Keratinocyte (primary cell): ENCODE data around the gene CEP85. TPM values are rescaled to one million over a fixed set of nuclear protein-coding genes. Genes with fewer than 3 reads are reported as not detected.

Source experiments
- DNase-seq: peaks from one replicate; pipeline ENCODE4 v3.0.0-alpha.2; 2011; ENCODE audit warnings: low read depth, missing footprints, low spot score
- FAIRE-seq: peaks from 2 replicates; lab custom pipeline; 2011; peaks lifted over from hg19 to GRCh38; lab: Jason Lieb, UNC
- H2AFZ ChIP-seq: 2 replicates; pipeline ENCODE4 v1.6.0; 2012; ENCODE audit warnings: low read length, control low read depth, inconsistent platforms; ENCODE audit not compliant: control insufficient read depth
- H3K27ac ChIP-seq: 2 replicates; pipeline ENCODE4 v1.5.1; 2011; ENCODE audit warnings: low read length; ENCODE audit not compliant: control insufficient read depth, insufficient read depth
- H3K27me3 ChIP-seq: 3 replicates; pipeline ENCODE4 v1.6.0; 2011; ENCODE audit warnings: low read length; ENCODE audit not compliant: control insufficient read depth, insufficient read depth; ENCODE audit errors: extremely low read depth
- H3K36me3 ChIP-seq, 2 experiments: 2 replicates in 1 of 2; 3 replicates in 1 of 2; pipeline ENCODE4 v1.5.1; 2011; ENCODE audit warnings: low read length in 2 of 2, mild to moderate bottlenecking in 1 of 2; ENCODE audit not compliant: control insufficient read depth in 2 of 2, insufficient read depth in 2 of 2; ENCODE audit errors: extremely low read depth in 1 of 2
- H3K4me1 ChIP-seq: 3 replicates; pipeline ENCODE4 v1.5.1; 2011; ENCODE audit warnings: low read length; ENCODE audit not compliant: control insufficient read depth, insufficient read depth; ENCODE audit errors: extremely low read depth
- H3K4me2 ChIP-seq: 3 replicates; pipeline ENCODE4 v1.6.0; 2011; ENCODE audit warnings: low read depth, low read length; ENCODE audit not compliant: control insufficient read depth, insufficient read depth; ENCODE audit errors: extremely low read depth
- H3K4me3 ChIP-seq, 3 experiments: fragments of 200-600 bp in 1 of 3; sonication (generic) in 1 of 3; 2 replicates in 2 of 3; 3 replicates in 1 of 3; pipeline ENCODE4 v1.5.1; 2011 to 2016; ENCODE audit warnings: low read length in 3 of 3, mild to moderate bottlenecking in 3 of 3, control low read depth in 2 of 3, inconsistent platforms in 1 of 3, low read depth in 1 of 3, mixed read lengths in 1 of 3, mixed run types in 1 of 3, moderate library complexity in 1 of 3; ENCODE audit not compliant: control insufficient read depth in 2 of 3, insufficient read depth in 2 of 3; ENCODE audit errors: extremely low read depth in 1 of 3
- H3K79me2 ChIP-seq: 2 replicates; pipeline ENCODE4 v1.6.0; 2012; ENCODE audit warnings: low read length; ENCODE audit not compliant: control insufficient read depth, insufficient read depth
- H3K9ac ChIP-seq: 3 replicates; pipeline ENCODE4 v1.6.0; 2011; ENCODE audit warnings: low read length; ENCODE audit not compliant: control insufficient read depth, insufficient read depth; ENCODE audit errors: extremely low read depth
- H3K9me1 ChIP-seq: 3 replicates; pipeline ENCODE4 v1.6.0; 2011; ENCODE audit warnings: low read length; ENCODE audit not compliant: control insufficient read depth, insufficient read depth; ENCODE audit errors: extremely low read depth
- H3K9me3 ChIP-seq: 2 replicates; pipeline ENCODE4 v1.5.1; 2012; ENCODE audit warnings: low read depth, low read length; ENCODE audit not compliant: control insufficient read depth
- H4K20me1 ChIP-seq: 3 replicates; pipeline ENCODE4 v1.6.0; 2011; ENCODE audit warnings: low read length; ENCODE audit not compliant: control insufficient read depth, insufficient read depth; ENCODE audit errors: extremely low read depth
- CTCF ChIP-seq, 3 experiments: IDR thresholded peaks in 1 of 3; conservative IDR thresholded peaks in 1 of 3; optimal IDR thresholded peaks in 1 of 3; 2 replicates in 2 of 3; 3 replicates in 1 of 3; pipeline versions ENCODE3 to v1.5.1; 2011; ENCODE audit warnings: low read length in 3 of 3, mild to moderate bottlenecking in 3 of 3, moderate library complexity in 2 of 3, control low read depth in 1 of 3, inconsistent platforms in 1 of 3; ENCODE audit not compliant: insufficient read depth in 2 of 3; ENCODE audit errors: extremely low read depth in 1 of 3
- EZH2 ChIP-seq: IDR thresholded peaks from one replicate; pipeline ENCODE4 v1.6.1; 2012; ENCODE audit warnings: inconsistent platforms, mild to moderate bottlenecking, low read length, moderate library complexity
- dilution Hi-C: fragments of 300-500 bp; cut with MboI; formaldehyde crosslinking; loops from one replicate; pipeline ENCODE4 v1.7.0; 2020; ENCODE audit warnings: low sequenced_read_pairs; ENCODE audit not compliant: extremely low pct_ligation_motif_present
- polyA plus RNA-seq, 5 experiments: library from polyadenylated mRNA; depleted of rRNA in 3 of 5; stranded (reverse) in 3 of 5; stranded (forward) in 1 of 5; unstranded in 1 of 5; fragments of >200 nt; gene quantifications; 1 replicate in 1 of 5; 2 replicates in 3 of 5; 3 replicates in 1 of 5; pipeline versions ENCODE4 v1.2.1 to v1.2.3, GENCODE V29; 2011 to 2012; ENCODE audit warnings: missing spikeins in 2 of 5, low read depth in 1 of 5, low replicate concordance in 1 of 5

CEP85 gene
- polyA plus RNA-seq, 1 donor (not counting 4 experiments of a cell fraction or from before 2014, with no cell fraction given), result 17.0 TPM

- Histone ChIP-seq H3K9me3 (no peaks in the 10 kb centered on the region), H3K4me2 (no peak overlapping the region), H4K20me1 (no peaks in the 10 kb centered on the region), H3K27me3 (no peaks in the 10 kb centered on the region), H3K36me3 (peaks cover 0 to 2% of the 10 kb centered on the region in 2 experiments), H3K9ac (no peak overlapping the region), H3K27ac (no peak overlapping the region), H3K4me3 (no peak overlapping the region), H2AFZ (no peak overlapping the region), H3K4me1 (peaks cover 13% of the 10 kb centered on the region), H3K9me1 (no peaks in the 10 kb centered on the region), H3K79me2 (no peaks in the 10 kb centered on the region)
- FAIRE-seq (no peak), DNase-seq (no peak)
- dilution Hi-C loops, result no loop called here
- TF ChIP-seq EZH2, result no peak
- no peak for TF ChIP-seq CTCF (optimal IDR thresholded peaks at IDR 0.05 in 1 of 3, IDR thresholded peaks at IDR 0.05 in 1 of 3, conservative IDR thresholded peaks at IDR 0.05 in 1 of 3; ENCODE audit: extremely low read depth in 1 of 3, insufficient read depth in 2 of 3, low read length in 3 of 3)
Measured at GRCh38 chr1:26297057-26297790, 63.2 kb downstream of the CEP85 start.

- no peak for FAIRE-seq
- no peak overlapping the region for H3K4me2 ChIP-seq
Measured at GRCh38 chr1:26297791-26298124, 63.8 kb downstream of the CEP85 start.

More at GRCh38 chr1:26297791-26298124, 63.8 kb downstream of the CEP85 start:
- Histone ChIP-seq H3K27ac (no peak overlapping the region), H3K9ac (no peak overlapping the region), H3K9me1 (no peaks in the 10 kb centered on the region), H3K36me3 (peaks cover 0 to 2% of the 10 kb centered on the region in 2 experiments), H3K9me3 (no peaks in the 10 kb centered on the region), H3K27me3 (no peaks in the 10 kb centered on the region), H2AFZ (no peak overlapping the region), H3K4me3 (no peak overlapping the region), H3K4me1 (peaks cover 13% of the 10 kb centered on the region), H3K79me2 (no peaks in the 10 kb centered on the region), H4K20me1 (no peaks in the 10 kb centered on the region)
- no peak for TF ChIP-seq CTCF (optimal IDR thresholded peaks at IDR 0.05 in 1 of 3, IDR thresholded peaks at IDR 0.05 in 1 of 3, conservative IDR thresholded peaks at IDR 0.05 in 1 of 3; ENCODE audit: extremely low read depth in 1 of 3, insufficient read depth in 2 of 3, low read length in 3 of 3)
- TF ChIP-seq EZH2, result no peak
- dilution Hi-C loops, result no loop called here
- DNase-seq, result no peak
